Measurements from ENCODE around the gene SLC25A4. TPM values are rescaled to one million over a fixed set of nuclear protein-coding genes. Genes with fewer than 3 reads are reported as not detected.

SLC25A4 gene
- 9.6 and 12.0 TPM in 2 replicates for total RNA-seq

GRCh38 chr4:185142912-185143600 lies at the start of gene SLC25A4:
TSS of gene SLC25A4 (plus strand) at chr4:185143266. CDS start at chr4:185143373, 107 bp downstream.

Other genes starting within 250 kb of the SLC25A4 start
- gene HELT, start 124.8 kb upstream of the SLC25A4 start, total RNA-seq, result not detected in 2 replicates
- 19.0 and 24.2 TPM in 2 replicates for gene CFAP97, start 60.7 kb downstream of the SLC25A4 start, total RNA-seq
- gene SNX25, start 66.3 kb downstream of the SLC25A4 start, total RNA-seq, result 6.7 and 7.7 TPM in 2 replicates

All from bronchus fibroblast of lung (primary cell).